Lower leg skin (tissue), 3 donors: Measurements from ENCODE around the gene LRRC32.

ENCODE experiments used
- CTCF ChIP-seq, 3 donors: fragments of 450-650 bp; IDR thresholded peaks; one replicate each; pipeline ENCODE4 v1.5.1; 2016; ENCODE audit warnings: antibody characterized with exemption in 3 of 3, mild to moderate bottlenecking in 3 of 3, moderate library complexity in 2 of 3
- POLR2A ChIP-seq, 2 donors: fragments of 450-650 bp; IDR thresholded peaks; one replicate each; pipeline ENCODE4 v1.6.1; 2016 to 2017; ENCODE audit warnings: antibody characterized with exemption in 2 of 2, mild to moderate bottlenecking in 1 of 2, moderate library complexity in 1 of 2

- TF ChIP-seq CTCF (IDR thresholded peaks at IDR 0.05), result no peak
- no peak for TF ChIP-seq POLR2A (IDR thresholded peaks at IDR 0.05)
These were observed 43.6 kb downstream of the LRRC32 start for GRCh38 chr11:76626921-76627401.
